Lung (tissue), 12 donors: ENCODE results near the gene NKG7. TPM values are rescaled to one million over a fixed set of nuclear protein-coding genes. Genes with fewer than 3 reads are reported as not detected.

ENCODE experiments used
- ATAC-seq: fragments of 200-7000 bp; cut with Tn5 transposase; one replicate; pipeline ENCODE4 v1.9.1; 2020; ENCODE audit warnings: moderate number of reproducible peaks; ENCODE audit not compliant: insufficient read depth, low FRiP score
- DNase-seq, 3 donors: peaks; one replicate each; pipeline ENCODE4 v3.0.0-alpha.2; 2013 to 2017
- H3K27ac ChIP-seq, 2 donors: one replicate each; pipeline ENCODE4 v1.5.1; 2013; ENCODE audit warnings: mild to moderate bottlenecking in 2 of 2, moderate library complexity in 2 of 2, control low read depth in 1 of 2, inconsistent platforms in 1 of 2, low read depth in 1 of 2, low read length in 1 of 2
- H3K27me3 ChIP-seq, 3 donors: one replicate each; pipeline ENCODE4 v1.5.1; 2013; ENCODE audit warnings: low read length in 2 of 3; ENCODE audit not compliant: control insufficient read depth in 3 of 3, insufficient read depth in 3 of 3
- H3K36me3 ChIP-seq, 4 donors: one replicate each; pipeline ENCODE4 v1.5.1; 2013; ENCODE audit warnings: low read length in 4 of 4, mild to moderate bottlenecking in 1 of 4, moderate library complexity in 1 of 4; ENCODE audit not compliant: control insufficient read depth in 4 of 4, insufficient read depth in 4 of 4
- H3K4me1 ChIP-seq, 5 donors: one replicate each; pipeline ENCODE4 v1.5.1; 2013; ENCODE audit warnings: low read length in 5 of 5, mild to moderate bottlenecking in 2 of 5, moderate library complexity in 1 of 5; ENCODE audit not compliant: control insufficient read depth in 5 of 5, insufficient read depth in 5 of 5
- H3K4me3 ChIP-seq: one replicate; pipeline ENCODE4 v1.5.1; 2013; ENCODE audit warnings: mild to moderate bottlenecking, control low read depth, moderate library complexity
- H3K9ac ChIP-seq, 2 donors: one replicate each; pipeline ENCODE4 v1.5.1; 2013; ENCODE audit warnings: low read length in 2 of 2, control low read depth in 1 of 2; ENCODE audit not compliant: insufficient read depth in 1 of 2
- H3K9me3 ChIP-seq, 4 donors: one replicate each; pipeline ENCODE4 v1.5.1; 2013; ENCODE audit warnings: low read length in 3 of 4, mild to moderate bottlenecking in 1 of 4, moderate library complexity in 1 of 4; ENCODE audit not compliant: control insufficient read depth in 4 of 4, insufficient read depth in 3 of 4
- WGBS, 2 donors: extraction: QIAGEN DNeasy Blood & Tissue Kit; methylation state at CpG; one replicate each; pipeline ENCODE4 v1.1.7; 2013; 5-methylcytosine and 5-hydroxymethylcytosine counted together
- polyA plus RNA-seq, 2 donors: library from polyadenylated mRNA; stranded (reverse); fragments of 200-250 nt; gene quantifications; one replicate each; pipeline ENCODE4 v1.2.1, GENCODE V29; 2013
- total RNA-seq, 2 donors: library from RNA; depleted of rRNA in 1 of 2; stranded (reverse); fragments of >200 nt in 1 of 2; gene quantifications; one replicate each; pipeline ENCODE4 v1.2.1, GENCODE V29; 2014 to 2021
- TF ChIP-seq, protein P1 (sequence below): IDR thresholded peaks from 2 replicates; pipeline ENCODE4 v1.5.1; 2012; ENCODE audit warnings: mild to moderate bottlenecking; ENCODE audit errors: control extremely low read depth, extremely low read depth
- donor health status: control.
- donor health status: control.
- donor health status: Bipolar disorder and iron deficiency.
- donor health status: healthy.
- donor health status: DM: yes; HTN: yes; CAD: no.

The NKG7 gene
- total and polyA plus RNA-seq, 4 donors = 12.7 to 328 (median 14.8) TPM

DNA sequence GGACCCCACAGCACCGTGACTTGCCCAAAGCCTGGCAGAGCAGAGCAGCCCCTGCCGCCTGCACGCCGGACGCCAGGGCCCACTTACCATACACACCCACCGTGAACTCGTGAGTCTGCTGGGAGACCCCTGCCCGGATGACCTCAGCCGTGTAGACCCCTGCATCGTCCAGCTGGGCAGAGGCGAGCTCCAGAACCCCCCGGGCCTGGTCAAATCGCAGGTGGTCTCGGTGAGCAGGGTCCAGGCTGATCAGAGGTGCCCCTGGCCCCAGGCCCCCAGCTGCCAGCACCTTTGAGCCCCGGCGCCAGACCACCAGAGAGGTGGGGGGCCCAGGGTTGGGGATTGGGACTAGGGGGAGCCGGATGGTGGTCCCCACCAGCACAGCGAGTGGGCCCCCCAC lies 31.4 kb downstream of the NKG7 start:
- Histone ChIP-seq H3K27me3 (peaks cover 0 to 4% (median 2%) of the 10 kb centered on the region in 3 donors), H3K4me3 (no peak overlapping the region), H3K36me3 (peaks cover 0 to 10% (median 5%) of the 10 kb centered on the region in 4 donors), H3K4me1 (peaks cover 0 to 5% (median 0%) of the 10 kb centered on the region in 5 donors), H3K9ac (no peak overlapping the region), H3K9me3 (no peaks in the 10 kb centered on the region), H3K27ac (no peak overlapping the region)
- TF ChIP-seq, protein P1, sequence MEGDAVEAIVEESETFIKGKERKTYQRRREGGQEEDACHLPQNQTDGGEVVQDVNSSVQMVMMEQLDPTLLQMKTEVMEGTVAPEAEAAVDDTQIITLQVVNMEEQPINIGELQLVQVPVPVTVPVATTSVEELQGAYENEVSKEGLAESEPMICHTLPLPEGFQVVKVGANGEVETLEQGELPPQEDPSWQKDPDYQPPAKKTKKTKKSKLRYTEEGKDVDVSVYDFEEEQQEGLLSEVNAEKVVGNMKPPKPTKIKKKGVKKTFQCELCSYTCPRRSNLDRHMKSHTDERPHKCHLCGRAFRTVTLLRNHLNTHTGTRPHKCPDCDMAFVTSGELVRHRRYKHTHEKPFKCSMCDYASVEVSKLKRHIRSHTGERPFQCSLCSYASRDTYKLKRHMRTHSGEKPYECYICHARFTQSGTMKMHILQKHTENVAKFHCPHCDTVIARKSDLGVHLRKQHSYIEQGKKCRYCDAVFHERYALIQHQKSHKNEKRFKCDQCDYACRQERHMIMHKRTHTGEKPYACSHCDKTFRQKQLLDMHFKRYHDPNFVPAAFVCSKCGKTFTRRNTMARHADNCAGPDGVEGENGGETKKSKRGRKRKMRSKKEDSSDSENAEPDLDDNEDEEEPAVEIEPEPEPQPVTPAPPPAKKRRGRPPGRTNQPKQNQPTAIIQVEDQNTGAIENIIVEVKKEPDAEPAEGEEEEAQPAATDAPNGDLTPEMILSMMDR = no peak
- peak in 1 of 3 donors; percentile 12 for DNase-seq
- ATAC-seq = no peak
- 91 to 92% methylated on average over 18 of the region's 18 CpGs for WGBS, 2 donors

DNA sequence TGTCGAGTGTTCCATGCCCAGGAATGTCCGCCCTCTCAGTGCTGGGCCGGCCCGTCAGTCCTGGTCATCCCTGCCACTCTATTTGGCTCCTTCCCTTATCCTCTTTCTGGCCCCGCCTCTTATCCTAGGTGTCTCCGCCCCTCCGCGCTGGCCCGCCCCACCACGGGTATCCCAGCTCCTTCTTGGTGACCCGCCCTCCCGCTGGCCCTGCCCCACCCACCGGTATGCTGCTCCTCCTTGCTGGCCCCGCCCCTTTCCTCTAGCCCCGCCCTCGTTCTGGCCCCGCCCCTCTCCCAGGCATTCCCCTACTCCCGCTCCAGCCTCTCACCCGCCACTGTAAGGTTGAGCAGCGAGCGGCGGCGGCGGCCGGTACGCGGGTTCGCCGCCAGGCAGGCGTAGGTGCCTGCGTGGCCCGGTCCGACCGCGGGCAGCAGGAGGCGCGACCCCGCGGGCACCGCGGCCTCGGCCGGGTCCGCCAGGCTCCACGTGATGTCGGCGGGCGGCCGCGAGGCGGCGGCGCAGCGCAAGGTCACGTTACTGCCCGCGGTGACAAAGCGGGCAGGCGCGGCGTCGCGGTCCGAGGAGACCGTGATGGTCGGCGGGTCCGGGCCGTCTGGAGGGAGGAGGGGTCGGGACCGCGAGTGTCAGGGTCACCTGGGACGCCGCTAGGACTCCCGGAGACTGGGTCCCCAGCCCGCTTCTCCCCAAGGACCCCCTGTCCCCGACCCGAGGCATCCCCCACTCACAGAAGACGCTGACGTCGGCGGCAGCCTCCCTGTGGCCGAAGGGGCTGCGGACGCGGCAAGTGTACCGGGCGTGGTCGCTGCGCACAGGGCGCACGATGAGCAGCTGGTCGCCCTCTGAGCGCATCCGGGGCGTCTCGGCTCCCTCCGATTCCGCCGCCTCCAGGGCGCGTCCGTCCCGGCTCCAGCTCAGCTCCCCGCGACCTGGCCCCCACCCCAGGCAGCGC lies 32.5 kb downstream of the NKG7 start:
- peaks cover 0 to 4% (median under 1%) of the 10 kb centered on the region in 4 donors for H3K36me3 ChIP-seq
- H3K27me3 ChIP-seq = peaks cover 0 to 4% (median 2%) of the 10 kb centered on the region in 3 donors
- no peak overlapping the region for H3K9ac ChIP-seq
- no peaks in the 10 kb centered on the region for H3K9me3 ChIP-seq
- TF ChIP-seq, protein P1 = no peak
- DNase-seq (peak; percentile 93 to 97 (median 93)), ATAC-seq (peak; percentile 94)
- peak overlapping the region; percentile 66 to 67 for H3K27ac ChIP-seq
- 2% methylated on average over 77 to 107 of the region's 107 CpGs for WGBS, 2 donors
- peak overlapping the region; percentile 47 for H3K4me3 ChIP-seq
- H3K4me1 ChIP-seq = peaks cover 0 to 5% (median 0%) of the 10 kb centered on the region in 5 donors

DNA sequence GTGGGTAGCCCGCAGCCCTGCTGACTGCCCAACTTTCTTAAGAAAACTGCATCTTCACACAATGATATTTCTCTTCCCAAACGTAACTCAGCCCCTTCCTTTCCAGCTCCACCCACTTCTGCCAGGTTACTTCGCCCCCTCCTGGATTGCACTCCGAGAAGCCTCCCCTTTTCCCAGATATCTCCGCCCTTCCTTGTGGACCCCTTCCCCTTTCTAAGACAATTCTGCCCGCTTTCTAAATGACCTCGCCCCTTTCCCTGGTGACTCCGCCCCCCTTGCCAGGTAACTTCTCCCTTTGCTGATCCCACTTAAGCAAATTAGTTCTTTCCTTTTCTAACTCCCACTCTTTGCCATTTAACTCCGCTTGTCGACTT lies 33.2 kb downstream of the NKG7 start:
- H3K4me3 ChIP-seq = peak overlapping the region; percentile 47
- no peak overlapping the region for H3K9ac ChIP-seq
- WGBS, 2 donors = 0 to 1% methylated on average over 10 of the region's 10 CpGs
- ATAC-seq = no peak
- H3K27ac ChIP-seq = peak overlapping the region in 1 of 2 donors; percentile 59
- DNase-seq = no peak
- H3K4me1 ChIP-seq = peaks cover 0 to 5% (median 0%) of the 10 kb centered on the region in 5 donors
- H3K9me3 ChIP-seq = no peaks in the 10 kb centered on the region
- H3K36me3 ChIP-seq = no peaks in the 10 kb centered on the region
- TF ChIP-seq, protein P1 = no peak
- peaks cover 0 to 4% (median 2%) of the 10 kb centered on the region in 3 donors for H3K27me3 ChIP-seq
